Aorta (tissue), 5 donors: ENCODE measurements around the gene NAPA. TPM values are rescaled to one million over a fixed set of nuclear protein-coding genes. Genes with fewer than 3 reads are reported as not detected.
"Not testable (repeated sequence)": the region's sequence is repeated elsewhere in the genome, so short reads cannot be mapped to it uniquely, and the experiment has no call there.

Source experiments
- ATAC-seq: fragments of 200-7000 bp; cut with Tn5 transposase; one replicate; pipeline ENCODE4 v1.9.1; 2022; ENCODE audit warnings: moderate library complexity; ENCODE audit not compliant: low FRiP score
- DNase-seq, 2 donors: peaks; one replicate each; pipeline ENCODE4 v3.0.0-alpha.2; 2020
- H3K27ac ChIP-seq, 2 donors: one replicate each; pipeline ENCODE4 v1.5.1; 2013; ENCODE audit warnings: low read length in 2 of 2, mild to moderate bottlenecking in 2 of 2, moderate library complexity in 2 of 2, control low read depth in 1 of 2, inconsistent platforms in 1 of 2, low read depth in 1 of 2
- H3K27me3 ChIP-seq, 2 donors: one replicate each; pipeline ENCODE4 v1.6.1; 2013; ENCODE audit warnings: control low read depth in 1 of 2, low read length in 1 of 2, mild to moderate bottlenecking in 1 of 2, moderate library complexity in 1 of 2; ENCODE audit not compliant: insufficient read depth in 2 of 2, control insufficient read depth in 1 of 2
- H3K36me3 ChIP-seq, 2 donors: one replicate each; pipeline ENCODE4 v1.6.1; 2013; ENCODE audit warnings: control low read depth in 1 of 2, low read length in 1 of 2, mild to moderate bottlenecking in 1 of 2; ENCODE audit not compliant: insufficient read depth in 2 of 2, control insufficient read depth in 1 of 2
- H3K4me1 ChIP-seq, 2 donors: one replicate each; pipeline ENCODE4 v1.6.1; 2013; ENCODE audit warnings: low read length in 2 of 2, control low read depth in 1 of 2, mild to moderate bottlenecking in 1 of 2, moderate library complexity in 1 of 2; ENCODE audit not compliant: insufficient read depth in 2 of 2, control insufficient read depth in 1 of 2
- H3K4me3 ChIP-seq, 2 donors: one replicate each; pipeline ENCODE4 v1.5.1; 2013; ENCODE audit warnings: low read length in 2 of 2, control low read depth in 1 of 2, mild to moderate bottlenecking in 1 of 2
- H3K9me3 ChIP-seq: one replicate; pipeline ENCODE4 v1.6.1; 2013; ENCODE audit warnings: mild to moderate bottlenecking, low read length; ENCODE audit not compliant: control insufficient read depth
- WGBS, 2 donors: extraction: QIAGEN DNeasy Blood & Tissue Kit; methylation state at CpG; one replicate each; pipeline ENCODE4 v1.1.7; 2013; 5-methylcytosine and 5-hydroxymethylcytosine counted together
- intact Hi-C, 2 donors: fragments of 100-400 bp; cut with DNase I; formaldehyde crosslinking; loops; one replicate each; pipeline versions ENCODE4 v1.14.2 to v1.15.0; 2022
- polyA plus RNA-seq, 2 donors: library from polyadenylated mRNA; stranded (reverse); fragments of 200-250 nt; gene quantifications; one replicate each; pipeline ENCODE4 v1.2.3, GENCODE V29; 2013
- total RNA-seq, 2 donors: library from RNA; stranded (reverse); fragmentation: NEBNext Ultra II Directional; extraction: Animal tissue kit (Norgen Biotek cat#: 25700); gene quantifications; one replicate each; pipeline ENCODE4 v1.2.1, GENCODE V29; 2021
- donor health status: healthy with polysubstance abuse.
- donor health status: Bipolar disorder and iron deficiency.
- donor health status: DM: no; HTN: no; CAD: no.
- donor health status: DM: no; HTN: no; CAD: no.
- donor health status: DM: yes; HTN: yes; CAD: no.

The NAPA gene
- total and polyA plus RNA-seq, 4 donors, result 61.7 to 94.0 (median 71.7) TPM

DNA sequence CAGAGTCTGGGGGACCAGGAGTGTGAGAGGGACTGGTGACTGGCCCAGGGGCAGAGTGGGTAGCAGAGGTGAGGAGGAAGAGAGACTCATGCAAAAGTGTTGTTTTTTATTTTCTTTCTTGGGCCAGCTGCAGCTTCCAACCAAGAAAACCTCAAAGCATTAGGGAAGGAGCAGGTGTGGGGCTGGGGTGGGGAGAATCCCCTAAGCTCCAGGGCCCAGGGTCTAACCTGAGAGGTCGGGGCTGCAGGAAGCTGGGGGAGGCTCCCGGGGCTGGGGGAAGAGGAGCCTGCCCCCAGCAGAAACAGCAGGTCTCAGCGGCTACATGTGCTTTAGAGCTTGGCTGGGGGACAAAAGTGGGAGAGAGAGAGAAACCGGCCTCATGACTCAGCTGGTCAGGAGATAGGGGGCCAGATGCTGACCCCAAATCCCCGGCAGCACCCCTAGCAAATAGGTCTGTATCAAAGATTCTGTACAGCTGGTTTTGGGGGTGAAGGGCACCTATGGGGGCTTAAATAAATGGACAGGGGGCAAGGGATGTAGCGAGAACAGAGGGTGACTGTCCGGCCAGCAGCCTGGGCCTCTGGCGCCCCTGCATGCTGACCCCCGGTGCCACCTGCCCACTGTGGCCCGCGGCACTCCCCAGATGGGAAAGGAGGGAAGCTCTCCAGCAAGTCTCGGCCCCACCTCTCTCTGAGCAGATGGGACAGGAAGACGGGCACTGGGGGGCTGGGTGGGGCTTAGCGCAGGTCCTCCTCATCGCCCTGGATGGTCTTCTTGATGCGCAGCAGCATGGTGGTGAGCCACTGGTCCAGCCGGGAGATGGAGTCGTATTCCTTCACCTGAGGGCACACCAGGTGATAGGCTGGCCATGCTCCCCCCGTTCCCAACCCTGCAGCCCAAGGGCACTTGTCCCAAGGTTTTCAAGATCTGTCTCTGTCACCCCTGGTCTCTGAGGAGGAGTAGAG, 27.0 kb downstream of the NAPA start:
- intact Hi-C loops, result no loop called here
- Histone ChIP-seq H3K27me3 (no peaks in the 10 kb centered on the region), H3K36me3 (peaks cover 0 to 2% of the 10 kb centered on the region in 2 donors), H3K4me1 (no peaks in the 10 kb centered on the region), H3K4me3 (no peak overlapping the region), H3K9me3 (no peaks in the 10 kb centered on the region), H3K27ac (no peak overlapping the region)
- ATAC-seq (no peak), DNase-seq (no peak)
- WGBS, 2 donors, result 86 to 88% methylated on average over 15 to 19 of the region's 19 CpGs

DNA sequence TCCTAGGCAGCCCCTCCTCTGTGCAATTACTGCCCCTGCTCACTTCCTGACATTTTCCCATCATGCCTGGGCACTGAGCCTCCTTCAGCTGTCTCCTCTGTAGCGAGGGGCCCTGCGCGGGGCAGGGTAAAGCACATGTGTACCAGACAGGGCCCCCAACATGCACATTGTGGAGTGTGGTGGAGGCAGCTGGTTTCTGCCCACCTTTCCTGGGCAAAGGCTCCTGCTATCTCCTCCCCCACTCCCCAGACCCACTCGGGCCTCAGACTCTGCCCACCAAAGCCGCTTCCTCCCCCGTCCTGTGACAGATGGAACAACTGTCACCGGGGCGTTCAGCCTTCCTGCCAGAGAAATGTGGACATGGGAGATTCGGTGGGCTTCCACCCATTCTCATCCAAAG, 28.0 kb downstream of the NAPA start:
- 69 to 70% methylated on average over 9 of the region's 9 CpGs for WGBS, 2 donors
- ATAC-seq (no peak), DNase-seq (no peak)
- H3K4me3 ChIP-seq, result no peak overlapping the region
- peaks cover 0 to 2% of the 10 kb centered on the region in 2 donors for H3K36me3 ChIP-seq
- intact Hi-C loops, result no loop called here
- no peak overlapping the region for H3K27ac ChIP-seq
- no peaks in the 10 kb centered on the region for H3K4me1 ChIP-seq
- H3K9me3 ChIP-seq, result no peaks in the 10 kb centered on the region
- no peaks in the 10 kb centered on the region for H3K27me3 ChIP-seq

DNA sequence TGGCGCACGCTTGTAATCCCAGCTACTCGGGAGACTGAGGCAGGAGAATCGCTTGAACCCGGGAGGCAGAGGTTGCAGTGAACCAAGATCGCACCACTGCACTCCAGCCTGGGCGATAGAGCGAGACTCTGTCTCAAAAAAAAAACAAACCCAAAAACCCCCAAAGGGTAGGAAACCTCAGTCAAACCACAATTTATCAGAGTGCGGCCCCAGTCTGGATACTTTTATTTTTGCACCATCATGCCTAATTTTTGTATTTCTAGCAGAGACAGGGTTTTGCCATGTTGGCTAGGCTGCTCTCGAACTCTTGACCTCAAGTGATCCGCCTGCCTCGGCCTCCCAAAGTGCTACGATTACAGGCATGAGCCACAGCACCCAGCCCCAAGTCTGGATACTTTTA, 28.6 kb downstream of the NAPA start:
- H3K36me3 ChIP-seq, H3K27me3 ChIP-seq, H3K4me1 ChIP-seq, H3K27ac ChIP-seq, intact Hi-C loops, DNase-seq, H3K4me3 ChIP-seq, H3K9me3 ChIP-seq, ATAC-seq: not testable (repeated sequence)
- WGBS, 2 donors, result 89 to 91% methylated on average over 13 of the region's 13 CpGs

DNA sequence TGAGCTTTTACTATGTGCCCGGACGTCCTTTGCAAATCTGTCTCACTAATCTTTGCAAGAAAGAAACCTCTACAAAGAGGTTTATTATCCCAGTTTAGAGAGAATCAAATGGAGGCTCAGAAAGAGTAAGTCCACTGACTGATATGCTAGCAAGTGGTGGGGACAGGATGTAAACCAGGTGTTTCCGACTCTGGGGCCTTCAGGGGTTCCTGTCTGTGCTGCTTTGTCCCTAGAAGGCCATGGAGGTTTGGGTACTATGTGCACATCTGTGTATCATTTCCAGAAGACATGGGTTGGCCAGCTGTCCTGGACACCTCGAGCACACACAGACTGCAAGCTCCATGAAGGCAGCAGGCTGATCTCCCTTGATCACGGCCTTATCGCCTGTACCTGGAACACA, 29.7 kb downstream of the NAPA start:
- Histone ChIP-seq H3K36me3 (peaks cover 0 to 2% of the 10 kb centered on the region in 2 donors), H3K4me3 (no peak overlapping the region), H3K27ac (no peak overlapping the region), H3K4me1 (no peaks in the 10 kb centered on the region), H3K27me3 (no peaks in the 10 kb centered on the region), H3K9me3 (no peaks in the 10 kb centered on the region)
- intact Hi-C loops, result no loop called here
- 84 to 87% methylated on average over 6 of the region's 6 CpGs for WGBS, 2 donors
- no peak for ATAC-seq
- DNase-seq, result no peak

DNA sequence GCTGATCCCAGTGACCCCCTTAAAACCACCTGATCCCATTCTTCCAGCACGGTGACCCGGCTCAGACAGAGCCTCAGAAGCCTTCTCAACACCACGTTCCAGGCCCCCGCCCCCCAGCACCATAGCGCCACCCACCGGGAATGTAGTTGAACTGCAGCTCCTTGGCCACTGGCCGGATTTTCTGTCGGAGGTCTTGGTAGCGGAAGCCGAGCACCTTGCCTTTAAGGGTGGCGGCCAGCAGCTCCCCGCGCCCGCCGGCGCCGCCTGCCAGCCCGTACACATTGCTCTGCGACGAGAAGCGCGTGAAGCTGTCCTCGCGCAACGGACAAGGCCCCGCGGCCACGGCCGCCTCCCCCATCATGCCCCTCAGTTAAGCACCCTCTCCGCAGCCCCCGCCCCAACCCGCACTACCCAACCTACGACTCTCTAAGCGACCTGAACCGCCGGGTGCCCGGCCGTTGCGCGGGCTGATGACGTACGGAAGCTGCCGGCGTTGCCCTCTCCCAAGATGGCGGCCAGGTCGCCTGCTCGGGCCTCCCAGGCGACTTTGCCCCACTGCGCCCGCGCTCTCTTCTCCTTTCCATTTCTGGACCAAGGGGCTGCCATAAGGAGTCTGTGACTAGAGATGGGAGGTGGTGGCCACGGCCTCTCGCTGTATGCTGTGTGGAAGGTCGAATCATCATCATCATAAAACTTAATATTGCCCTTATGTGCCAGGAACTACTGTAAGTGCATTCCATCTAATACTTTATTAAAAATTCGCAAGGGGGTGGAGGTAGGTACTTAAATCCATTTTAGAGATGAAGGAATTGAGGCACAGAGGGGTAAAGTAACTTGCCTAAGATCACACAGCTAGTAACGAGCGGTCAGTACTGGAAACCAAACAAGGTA, 30.8 kb downstream of the NAPA start, which contains the start of gene KPTN:
KPTN (minus strand) TSS at position 420 of the 891 bp plus-strand sequence; CDS start at position 361, 59 bp downstream.
- Histone ChIP-seq H3K36me3 (no peaks in the 10 kb centered on the region), H3K27me3 (no peaks in the 10 kb centered on the region), H3K4me3 (peak within 1 kb of the TSS; percentile 54 to 73), H3K4me1 (no peaks in the 10 kb centered on the region), H3K27ac (peak within 1 kb of the TSS in 1 of 2 donors; percentile 18), H3K9me3 (no peaks in the 10 kb centered on the region)
- peak; percentile 94 for ATAC-seq
- 3% methylated on average over 51 to 57 of the region's 57 CpGs for WGBS, 2 donors
- peak; percentile 94 to 97 for DNase-seq
- intact Hi-C loops, result loop anchor here in 1 of 2 donors (1.0 to 5.0 kb wide), 2 partner anchors 31 to 47 kb away; partner anchors contain the start of gene NAPA

DNA sequence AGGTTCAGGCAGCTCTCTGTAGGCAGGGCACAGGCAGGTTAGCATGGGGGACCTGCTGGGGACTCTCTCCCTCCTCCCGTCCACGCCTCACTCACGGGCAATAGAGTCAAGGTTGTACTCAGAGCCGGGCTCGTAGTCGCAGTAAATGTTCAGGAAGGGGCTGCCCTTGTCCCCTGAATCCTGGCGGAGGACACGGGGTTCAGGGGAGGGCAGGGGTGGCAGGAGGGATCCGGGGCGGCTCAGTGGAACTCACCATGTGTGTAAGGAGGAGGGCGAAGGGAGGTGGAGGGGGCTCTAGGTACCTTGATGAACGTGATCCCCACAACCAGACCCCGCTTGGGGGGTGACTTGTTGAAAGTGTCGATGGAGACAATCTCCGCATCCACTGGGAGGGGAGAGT, 31.7 kb downstream of the NAPA start:
- 82 to 87% methylated on average over 15 of the region's 15 CpGs for WGBS, 2 donors
- H3K4me1 ChIP-seq, result no peaks in the 10 kb centered on the region
- H3K27me3 ChIP-seq, result no peaks in the 10 kb centered on the region
- H3K36me3 ChIP-seq, result no peaks in the 10 kb centered on the region
- no peak for ATAC-seq
- no peak overlapping the region for H3K4me3 ChIP-seq
- intact Hi-C loops, result loop anchor here in 1 of 2 donors (5.0 kb wide), 1 partner anchor 46 kb away; no protein-coding TSS in a partner anchor
- no peak for DNase-seq
- no peak overlapping the region for H3K27ac ChIP-seq
- no peaks in the 10 kb centered on the region for H3K9me3 ChIP-seq

DNA sequence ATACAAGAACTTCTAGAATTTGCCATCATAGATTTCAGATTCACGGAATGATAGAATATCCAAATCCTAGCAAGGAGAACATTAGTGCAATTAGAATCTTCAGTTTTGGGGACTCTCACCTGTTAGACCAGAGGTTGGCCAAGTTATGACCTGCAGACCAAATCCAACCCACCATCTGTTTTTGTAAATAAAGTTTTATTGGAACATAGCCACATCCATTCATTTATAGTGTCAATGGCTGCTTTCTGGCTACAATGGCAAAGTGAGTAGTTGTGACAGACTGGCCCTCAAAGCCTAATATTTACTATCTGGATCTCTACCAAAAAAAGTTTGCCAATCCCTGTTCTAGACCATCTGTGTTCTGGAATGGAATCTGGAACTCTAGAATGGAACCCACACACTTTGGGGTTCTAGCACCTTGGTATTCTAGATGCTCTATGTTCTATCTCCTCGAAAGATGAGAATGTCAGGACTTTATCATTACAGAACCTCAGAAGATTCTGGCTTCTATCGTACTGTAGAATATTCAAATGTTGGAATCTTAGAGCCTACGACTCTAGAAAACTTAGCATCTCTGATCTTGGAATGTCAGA, 33.3 kb downstream of the NAPA start:
- DNase-seq (no peak), ATAC-seq (no peak)
- Histone ChIP-seq H3K36me3 (no peaks in the 10 kb centered on the region), H3K4me1 (no peaks in the 10 kb centered on the region), H3K27ac (no peak overlapping the region), H3K9me3 (no peaks in the 10 kb centered on the region), H3K4me3 (no peak overlapping the region), H3K27me3 (no peaks in the 10 kb centered on the region)
- intact Hi-C loops, result loop anchor here in 1 of 2 donors (5.0 kb wide), 1 partner anchor 44 kb away; no protein-coding TSS in a partner anchor
- WGBS, 2 donors, result 93 to 95% methylated on average over 4 of the region's 4 CpGs

DNA sequence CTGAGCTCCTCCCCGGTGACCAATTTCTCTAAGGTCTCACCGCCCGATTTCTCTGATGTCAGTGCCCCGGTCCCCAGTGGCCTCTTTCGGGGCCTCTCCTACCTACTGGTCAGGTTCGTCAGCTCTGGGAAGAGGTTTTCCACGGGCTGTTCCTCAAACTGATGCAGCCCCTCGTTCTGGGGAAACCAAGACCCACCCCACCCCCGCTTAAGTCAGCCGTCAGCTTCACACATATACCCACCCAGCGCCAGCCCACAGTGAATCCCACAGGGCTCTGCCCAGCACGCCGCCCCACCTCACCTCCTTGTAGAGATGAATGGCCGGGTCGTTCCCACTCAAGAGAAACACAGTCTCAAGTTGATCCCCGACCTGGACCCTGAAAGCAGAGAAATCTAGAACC, 34.2 kb downstream of the NAPA start:
- ATAC-seq (no peak), DNase-seq (no peak)
- Histone ChIP-seq H3K4me1 (no peaks in the 10 kb centered on the region), H3K27me3 (no peaks in the 10 kb centered on the region), H3K36me3 (no peaks in the 10 kb centered on the region), H3K27ac (no peak overlapping the region), H3K4me3 (no peak overlapping the region), H3K9me3 (no peaks in the 10 kb centered on the region)
- intact Hi-C loops, result loop anchor here in 1 of 2 donors (5.0 kb wide), 1 partner anchor 43 kb away; no protein-coding TSS in a partner anchor
- 81 to 82% methylated on average over 16 of the region's 16 CpGs for WGBS, 2 donors
